Stromal cell of bone marrow (primary cell): ENCODE data around the gene SNX25.
"Not testable (repeated sequence)": the region's sequence is repeated elsewhere in the genome, so short reads cannot be mapped to it uniquely, and the experiment has no call there.

Experiments
- DNase-seq: peaks from one replicate; pipeline ENCODE4 v3.0.0-alpha.2; 2012; ENCODE audit warnings: low read depth

Gene SNX25

DNA sequence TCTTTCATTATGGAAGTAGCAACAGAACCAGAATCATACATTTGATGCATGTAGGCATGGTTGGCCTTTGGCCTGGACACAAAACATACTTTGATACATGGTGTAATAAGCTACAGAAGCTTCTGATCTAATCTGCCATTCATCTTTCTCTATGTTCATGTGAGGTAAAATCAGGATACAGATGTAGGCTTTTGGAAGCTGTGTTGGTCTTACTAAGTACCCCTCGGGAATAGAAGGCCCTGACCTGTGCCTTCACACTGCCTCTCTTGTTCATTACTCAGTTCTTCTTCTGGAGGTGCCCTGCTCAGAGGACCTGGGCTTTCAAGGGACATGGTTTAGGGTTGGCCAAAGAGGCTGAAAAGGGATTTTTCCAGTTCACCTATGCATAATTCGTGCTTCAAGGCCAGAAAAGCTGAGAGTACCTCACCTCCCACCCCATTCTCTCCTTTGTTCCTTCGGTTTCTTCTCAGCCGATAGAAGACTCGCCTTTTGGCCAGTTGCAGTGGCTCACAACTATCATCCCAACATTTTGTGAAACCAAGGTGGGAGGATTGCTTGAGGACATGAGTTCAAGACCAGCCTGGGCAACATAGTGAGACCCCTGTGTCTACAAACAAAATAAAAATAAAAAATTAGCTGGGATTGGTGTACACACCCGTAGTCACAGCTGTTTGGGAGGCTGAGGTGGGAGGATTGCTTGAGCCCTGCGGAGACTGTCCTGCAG is 25.9 kb downstream of the SNX25 start:
- no peak for DNase-seq

DNA sequence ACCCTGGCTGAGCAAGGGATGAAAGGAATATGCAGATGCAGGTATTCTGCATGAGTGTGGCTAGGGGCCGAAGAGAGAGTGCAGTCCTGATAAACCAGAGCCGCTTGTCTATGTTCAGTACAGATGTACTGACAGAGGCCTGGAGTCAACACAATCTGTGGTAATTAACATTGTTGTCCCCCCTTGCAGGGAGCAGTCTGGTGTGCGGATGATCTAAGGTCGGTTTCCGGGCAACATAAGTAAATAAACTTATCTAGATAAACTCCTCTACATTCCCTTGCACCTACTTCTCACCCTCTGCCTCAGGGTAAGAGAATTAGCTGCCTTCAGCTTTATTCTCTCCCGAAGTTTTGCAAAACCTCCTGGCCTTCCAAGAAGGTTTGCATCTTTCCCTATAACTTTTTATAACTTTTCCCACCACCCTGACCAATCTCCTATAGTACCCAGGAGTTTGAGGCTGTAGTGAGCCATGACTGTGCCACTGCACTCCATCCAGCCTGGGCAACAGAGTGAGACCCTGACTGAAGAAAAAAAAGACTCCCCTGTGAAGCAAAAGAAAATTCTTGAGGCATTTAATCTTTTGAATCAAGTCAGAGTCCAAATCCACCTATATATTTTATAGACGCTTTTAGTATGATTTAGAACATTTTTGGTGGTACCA is 26.6 kb downstream of the SNX25 start:
- no peak for DNase-seq

DNA sequence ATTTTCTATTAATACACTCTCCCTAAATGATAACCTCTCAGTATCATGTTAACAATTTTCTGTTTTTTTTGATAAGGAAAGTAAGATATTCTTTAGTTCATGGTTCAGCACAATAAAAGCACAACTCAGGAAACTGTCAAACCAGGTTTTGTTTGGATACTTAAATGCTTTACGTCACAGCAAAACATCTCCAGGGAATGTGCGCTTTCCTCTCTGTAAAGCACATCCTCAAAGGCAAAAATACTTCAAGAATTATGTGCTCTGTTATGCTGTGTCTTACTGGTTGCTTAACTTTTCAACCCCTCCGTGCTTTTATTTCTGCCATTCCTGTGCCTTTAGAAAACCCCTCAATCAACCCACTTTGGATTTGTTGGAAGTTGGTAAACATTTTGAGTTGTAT is 27.8 kb downstream of the SNX25 start:
- no peak for DNase-seq

DNA sequence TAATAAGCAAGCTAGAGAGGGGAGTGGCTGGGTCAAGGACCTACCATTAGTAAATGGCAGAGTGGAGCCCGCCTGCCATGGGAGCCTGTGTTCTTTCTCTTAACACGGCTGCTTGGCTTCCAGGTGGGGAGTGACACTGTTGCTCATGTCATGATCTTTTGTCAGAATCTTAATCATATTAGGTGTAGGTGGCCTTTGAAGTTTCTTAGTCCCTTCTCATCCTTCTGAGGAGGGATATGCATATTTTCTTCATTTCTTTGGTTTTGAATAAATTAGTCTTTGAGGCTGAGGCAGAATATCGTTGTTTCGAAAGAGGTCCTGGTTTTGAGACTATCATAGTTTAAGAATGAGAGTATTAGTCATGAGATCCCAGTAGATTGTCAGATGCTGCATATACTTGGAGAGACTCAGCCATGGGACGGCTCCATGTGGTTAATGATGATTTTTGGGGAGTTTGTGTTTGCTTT is 28.9 kb downstream of the SNX25 start:
- DNase-seq, result peak; percentile 78

DNA sequence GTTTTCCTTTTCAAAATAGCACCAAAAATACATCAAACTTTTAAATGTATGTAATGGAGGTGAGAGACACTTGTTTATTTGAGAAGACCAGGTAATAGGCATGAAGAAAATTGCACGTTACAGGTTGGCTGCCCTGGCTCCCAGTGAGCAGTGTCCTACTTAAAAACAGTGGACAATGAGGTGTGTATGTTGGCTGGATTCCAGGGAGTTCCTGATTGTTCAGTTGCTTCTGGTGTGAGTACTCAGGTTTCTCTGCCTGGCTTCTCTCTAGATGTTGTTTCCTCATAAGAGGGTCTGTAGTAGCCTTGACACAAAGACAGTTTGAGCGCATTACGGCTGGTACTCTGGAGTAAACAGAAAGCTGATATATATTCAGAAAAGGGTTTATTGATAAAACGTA is 29.4 kb downstream of the SNX25 start:
- no peak for DNase-seq

DNA sequence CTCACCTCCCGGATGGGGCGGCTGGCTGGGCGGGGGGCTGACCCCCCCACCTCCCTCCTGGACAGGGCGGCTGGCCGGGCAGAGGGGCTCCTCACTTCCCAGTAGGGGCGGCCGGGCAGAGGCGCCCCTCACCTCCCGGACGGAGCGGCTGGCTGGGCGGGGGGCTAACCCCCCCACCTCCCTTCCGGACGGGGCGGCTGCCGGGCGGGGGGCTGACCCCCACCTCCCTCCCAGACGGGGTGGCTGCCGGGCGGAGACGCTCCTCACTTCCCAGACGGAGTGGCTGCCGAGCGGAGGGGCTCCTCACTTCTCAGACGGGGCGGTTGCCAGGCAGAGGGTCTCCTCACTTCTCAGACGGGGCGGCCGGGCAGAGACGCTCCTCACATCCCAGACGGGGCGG is 31.1 kb downstream of the SNX25 start:
- not testable (repeated sequence) for DNase-seq

DNA sequence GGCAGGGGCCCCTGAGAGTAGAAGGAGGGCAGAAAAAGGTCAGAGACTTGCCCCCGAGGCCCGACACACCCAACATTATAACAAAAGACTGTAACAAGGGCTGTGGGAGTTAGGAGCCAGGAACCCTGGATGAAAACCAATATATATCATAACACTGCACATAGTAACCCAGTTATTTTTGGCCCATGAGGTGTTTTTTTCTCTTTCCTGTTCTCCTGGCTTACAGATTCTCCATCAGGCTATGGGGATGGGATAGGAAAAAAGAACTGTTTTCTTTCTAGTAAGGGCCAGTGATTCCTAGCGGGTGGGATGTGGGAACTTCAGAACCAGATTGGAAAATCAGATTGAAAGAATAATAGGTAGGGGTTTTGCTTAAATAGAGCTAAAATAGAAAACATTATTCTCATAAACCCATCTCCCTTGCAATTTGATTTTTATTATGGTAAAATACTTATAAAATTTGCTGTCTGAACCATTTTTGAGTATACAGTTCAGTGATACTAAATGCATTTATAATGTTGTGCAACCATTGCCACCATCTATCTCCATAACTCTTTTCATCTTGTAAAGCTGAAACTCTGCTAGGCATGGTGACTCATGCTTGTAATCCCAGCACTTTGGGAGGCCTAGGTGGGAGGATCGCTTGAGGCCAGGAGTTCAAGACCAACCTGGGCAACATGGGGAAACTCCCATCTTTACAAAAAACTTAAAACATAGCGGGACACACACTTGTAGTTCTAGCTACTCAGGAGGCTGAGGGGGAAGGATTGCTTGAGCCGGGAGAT is 33.5 kb downstream of the SNX25 start:
- DNase-seq, result no peak

DNA sequence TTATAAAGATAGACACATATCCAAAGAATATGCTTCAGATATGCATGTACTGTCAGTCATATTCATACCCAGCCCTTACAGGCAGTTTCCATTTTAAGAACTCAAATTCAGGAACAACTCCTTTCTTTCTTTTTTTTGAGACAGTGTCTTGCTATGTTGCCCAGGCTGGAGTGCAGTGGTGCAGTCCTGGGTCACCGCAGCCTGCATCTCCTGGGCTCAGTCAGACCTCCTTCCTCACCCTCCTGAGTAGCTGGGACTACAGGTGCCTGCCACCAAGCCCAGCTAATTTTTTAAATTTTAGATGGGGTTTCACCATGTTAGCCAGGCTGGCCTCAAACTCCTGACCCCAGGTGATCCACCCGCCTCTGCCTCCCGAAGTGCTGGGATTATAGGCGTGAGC is 34.5 kb downstream of the SNX25 start:
- no peak for DNase-seq

DNA sequence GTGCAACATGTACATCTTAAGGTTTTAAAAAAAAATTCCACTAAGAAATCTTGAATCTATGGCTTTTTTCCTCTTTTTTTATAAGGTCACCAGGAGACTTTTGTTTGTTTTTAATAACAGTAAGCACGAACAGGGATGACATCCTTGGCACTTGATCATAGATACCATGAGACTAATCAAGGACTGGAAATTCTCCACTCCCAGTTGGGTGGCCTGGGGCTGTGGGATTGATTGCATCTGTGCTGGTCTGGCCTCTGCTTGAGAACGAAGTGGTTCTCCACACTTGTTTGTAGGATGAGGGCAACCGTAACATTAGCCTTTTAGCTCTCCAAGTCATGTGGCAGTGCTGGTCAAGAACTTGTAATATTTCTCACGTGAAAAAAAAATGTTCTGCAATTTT is 35.4 kb downstream of the SNX25 start:
- DNase-seq, result no peak

DNA sequence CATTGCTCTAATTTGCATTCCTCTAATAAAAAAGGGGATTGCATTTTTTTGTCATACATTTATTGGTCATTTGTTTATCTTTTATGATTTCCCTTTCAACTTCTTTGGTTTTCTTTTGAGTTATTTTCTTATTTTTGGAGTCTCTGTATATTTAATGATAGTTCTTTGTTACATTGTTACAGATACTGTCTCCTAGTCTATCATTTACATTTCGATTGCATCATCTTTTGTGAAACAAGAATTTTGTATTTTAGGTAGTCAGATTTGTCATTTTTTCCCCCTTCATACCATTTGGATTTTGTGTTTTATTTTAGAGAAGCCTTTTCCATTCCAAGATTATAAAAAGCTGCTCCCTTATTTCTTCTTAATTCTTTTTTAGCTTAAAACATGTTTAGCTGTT is 37.1 kb downstream of the SNX25 start:
- no peak for DNase-seq

DNA sequence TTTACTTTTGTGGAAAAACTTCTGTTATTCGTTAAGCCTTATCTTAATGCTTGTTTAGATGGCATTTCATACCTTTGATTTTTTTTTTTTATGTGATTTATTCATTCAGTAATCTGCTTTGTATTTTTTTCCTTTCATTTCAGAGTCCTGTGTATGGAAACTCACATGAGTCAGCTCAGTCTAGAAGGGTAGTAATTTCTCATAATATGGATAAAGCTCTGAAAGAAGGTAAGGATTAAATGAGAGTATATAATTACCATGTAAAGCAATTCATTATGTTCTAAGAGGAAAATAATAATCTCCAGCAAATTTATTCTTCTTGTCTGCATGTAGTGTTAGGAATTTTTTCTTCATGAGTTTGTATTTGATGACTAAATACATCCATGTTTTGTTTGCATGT is 37.8 kb downstream of the SNX25 start:
- no peak for DNase-seq

DNA sequence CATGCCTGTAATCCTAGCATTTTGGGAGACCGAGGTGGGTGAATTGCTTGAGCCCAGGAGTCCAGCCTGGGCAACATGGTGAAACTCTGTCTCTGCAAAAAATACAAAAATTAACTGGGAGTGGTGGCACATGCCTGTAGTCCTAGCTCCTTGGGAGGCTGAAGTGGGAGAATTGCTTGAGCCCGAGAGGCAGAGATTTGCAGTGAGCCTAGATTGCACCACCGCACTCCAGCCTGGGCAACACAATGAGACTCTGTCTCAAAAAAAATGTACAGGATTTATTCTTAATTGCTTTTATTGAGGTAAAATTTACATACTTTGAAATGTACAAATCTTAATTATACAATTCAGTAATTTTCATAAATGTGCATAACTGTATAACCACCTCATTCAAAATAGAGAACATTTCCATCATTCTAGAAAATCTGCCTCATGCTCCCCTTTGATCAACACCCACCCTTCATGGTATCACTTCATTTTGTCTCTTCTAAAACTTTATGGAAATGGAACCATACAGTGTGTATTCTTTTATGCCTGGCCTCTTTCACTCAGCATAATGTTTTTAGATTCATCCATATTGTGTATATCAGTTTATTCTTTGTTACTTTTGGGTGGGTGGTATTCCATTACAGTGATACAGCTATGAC is 39.1 kb downstream of the SNX25 start:
- no peak for DNase-seq

DNA sequence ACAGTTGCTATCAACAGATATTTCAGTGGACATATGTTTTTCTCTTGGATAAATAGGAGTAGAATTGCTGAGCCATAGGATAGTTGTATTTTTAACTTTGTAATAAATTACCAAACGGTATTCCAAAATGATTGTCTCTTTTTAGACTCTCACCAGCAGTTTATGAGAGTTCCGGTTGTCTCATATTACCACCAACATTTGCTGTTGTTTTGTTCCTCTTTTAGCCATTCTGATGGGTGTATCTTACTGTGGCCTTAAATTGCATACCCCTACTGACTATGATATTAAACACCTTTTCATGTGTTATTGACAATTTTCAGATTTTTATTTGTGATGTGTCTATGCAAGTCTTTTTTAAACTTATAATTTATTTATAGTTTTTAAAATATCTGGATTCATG is 39.7 kb downstream of the SNX25 start:
- DNase-seq, result no peak

DNA sequence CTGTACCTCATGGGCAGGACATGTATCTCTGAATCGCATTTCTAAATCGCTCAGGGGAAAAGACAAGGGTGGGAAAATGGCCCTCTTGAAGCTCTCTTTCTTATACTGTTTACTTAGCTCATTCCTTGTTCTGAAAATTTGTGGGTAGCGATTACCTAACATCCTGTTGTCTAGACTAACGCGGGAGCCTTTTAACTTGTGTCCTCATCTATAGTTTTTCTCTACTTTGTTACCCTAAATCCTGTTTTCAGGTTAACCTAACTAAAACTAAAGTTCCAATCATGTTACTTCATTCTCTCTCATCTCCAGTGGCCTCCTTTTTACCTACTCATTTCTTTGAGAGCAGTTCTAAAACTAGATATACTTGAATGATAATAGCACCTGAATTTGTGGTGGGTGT is 45.0 kb downstream of the SNX25 start:
- no peak for DNase-seq

DNA sequence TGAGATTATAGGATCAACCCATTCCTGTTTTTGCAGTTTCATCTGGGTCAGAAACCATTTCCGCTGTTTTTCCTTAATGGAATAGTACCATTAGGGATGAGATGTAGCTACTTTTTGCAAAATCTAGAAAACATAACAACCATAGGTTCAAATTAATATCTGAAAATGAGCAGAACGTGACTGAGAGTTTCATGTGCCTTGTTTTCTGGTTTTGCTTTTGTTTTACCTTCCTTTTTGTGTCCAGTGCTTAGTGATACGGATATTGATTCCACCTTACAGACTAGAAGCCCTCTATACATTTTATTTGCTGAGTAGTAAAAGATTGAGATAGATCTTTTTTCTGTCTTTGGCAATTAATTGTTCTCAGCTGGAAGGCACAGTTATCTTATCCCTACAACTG is 46.5 kb downstream of the SNX25 start:
- DNase-seq, result no peak

DNA sequence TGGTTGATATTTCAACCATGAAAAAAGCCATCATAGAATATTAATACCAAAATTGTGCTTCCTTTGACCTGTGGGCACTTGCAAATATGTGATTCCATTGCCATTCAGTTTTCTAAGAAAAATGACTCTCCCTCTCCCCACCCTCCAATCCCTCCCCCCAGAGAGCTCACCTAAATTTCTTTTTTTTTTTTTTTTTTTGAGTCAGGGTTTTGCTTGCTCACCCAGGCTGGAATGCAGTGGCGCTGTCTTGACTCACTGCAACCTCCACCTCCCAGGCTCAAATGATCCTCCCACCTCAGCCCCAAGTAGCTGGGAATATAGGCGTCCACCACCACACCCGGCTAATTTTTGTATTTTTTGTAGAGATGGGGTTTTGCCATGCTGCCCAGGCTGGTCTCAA is 47.0 kb downstream of the SNX25 start:
- no peak for DNase-seq

DNA sequence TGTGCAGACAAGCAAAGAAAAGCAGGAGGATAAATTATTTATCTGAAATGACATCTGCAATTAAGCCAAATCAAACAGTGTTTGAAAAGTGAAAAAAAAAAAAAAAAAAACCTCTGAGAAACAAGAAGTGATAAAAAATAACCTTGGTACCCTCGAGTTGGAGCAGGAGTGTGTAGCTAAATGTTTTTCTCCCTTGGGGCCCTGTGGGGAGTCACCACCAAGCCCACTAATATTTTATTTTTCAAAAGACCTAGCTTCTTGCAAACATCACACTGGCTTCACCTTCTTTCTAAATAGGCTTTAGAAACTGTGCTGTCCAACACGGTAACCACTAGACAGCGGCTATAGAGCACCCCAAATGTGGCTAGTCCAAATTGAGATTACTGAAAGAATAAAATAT is 47.7 kb downstream of the SNX25 start:
- no peak for DNase-seq

DNA sequence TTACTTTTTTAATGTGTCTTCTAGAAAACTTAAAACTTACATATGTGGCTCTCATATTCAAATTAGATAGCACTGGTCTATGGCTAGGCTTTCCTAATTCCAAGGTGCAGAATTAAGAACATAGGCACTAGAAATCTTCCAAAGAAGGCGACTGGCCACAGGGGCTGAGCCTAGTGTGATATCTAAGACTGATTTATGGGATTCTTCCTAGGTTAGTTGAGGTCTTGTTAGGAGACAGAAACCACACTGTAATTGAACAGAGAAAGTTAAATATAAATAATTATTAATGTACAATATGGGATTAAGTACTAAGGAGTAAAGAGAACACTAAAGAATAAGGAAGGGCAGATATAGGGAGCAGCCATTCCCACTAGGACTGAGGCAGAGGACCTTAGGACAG is 48.3 kb downstream of the SNX25 start:
- DNase-seq, result no peak

DNA sequence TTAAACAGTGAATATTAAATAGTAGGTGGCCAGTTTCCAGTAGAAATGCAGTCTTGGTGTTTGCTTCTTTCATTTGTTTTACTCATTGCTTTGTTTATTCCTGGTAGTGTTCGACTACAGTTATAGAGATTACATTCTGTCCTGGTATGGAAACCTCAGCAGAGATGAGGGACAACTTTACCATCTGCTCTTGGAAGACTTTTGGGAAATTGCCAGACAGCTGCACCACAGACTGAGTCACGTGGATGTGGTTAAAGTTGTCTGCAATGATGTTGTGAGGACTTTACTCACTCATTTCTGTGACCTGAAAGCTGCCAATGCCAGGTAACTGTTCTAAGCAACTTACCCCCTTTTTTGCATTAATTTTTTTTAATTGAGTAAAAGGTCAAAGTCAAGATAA is 49.3 kb downstream of the SNX25 start:
- not testable (repeated sequence) for DNase-seq

DNA sequence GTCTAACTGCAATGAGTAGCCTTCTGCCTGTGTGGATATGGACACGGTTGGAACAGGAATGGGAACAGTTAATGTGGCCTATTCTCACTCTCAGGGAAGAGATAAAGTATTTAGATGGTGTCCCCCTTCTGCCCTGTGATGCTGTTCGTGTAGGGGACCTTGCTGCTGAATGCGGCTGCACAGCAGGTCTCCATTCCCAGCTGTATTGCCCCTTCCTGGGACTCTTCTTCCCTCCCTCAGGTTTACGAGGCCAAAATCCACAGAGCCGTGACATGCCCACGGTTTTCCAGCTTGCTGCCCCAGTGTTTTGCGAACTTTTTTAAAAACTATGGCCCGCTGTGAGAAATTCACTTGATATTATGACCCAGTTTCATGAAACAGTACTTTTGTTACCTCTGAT is 50.3 kb downstream of the SNX25 start:
- DNase-seq, result no peak

DNA sequence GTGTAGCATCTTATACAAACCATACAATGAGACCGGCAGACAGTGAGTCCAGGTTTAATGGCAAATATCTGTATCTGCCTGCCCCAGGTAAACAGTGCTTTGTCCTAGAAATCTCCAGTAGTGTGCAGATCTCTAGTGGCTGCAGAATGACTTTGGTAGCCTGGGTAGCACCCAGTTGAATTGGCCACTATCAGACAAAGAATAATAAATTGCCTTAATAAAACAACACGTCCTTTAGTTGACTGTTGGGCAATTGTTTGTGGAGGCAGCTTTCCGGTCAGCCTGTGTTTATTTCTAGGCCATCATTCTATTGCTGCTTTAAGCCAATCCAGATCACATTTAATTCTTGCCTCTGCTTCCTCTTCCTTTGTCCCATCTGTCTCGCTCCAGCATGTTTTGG is 52.5 kb downstream of the SNX25 start:
- DNase-seq, result no peak

DNA sequence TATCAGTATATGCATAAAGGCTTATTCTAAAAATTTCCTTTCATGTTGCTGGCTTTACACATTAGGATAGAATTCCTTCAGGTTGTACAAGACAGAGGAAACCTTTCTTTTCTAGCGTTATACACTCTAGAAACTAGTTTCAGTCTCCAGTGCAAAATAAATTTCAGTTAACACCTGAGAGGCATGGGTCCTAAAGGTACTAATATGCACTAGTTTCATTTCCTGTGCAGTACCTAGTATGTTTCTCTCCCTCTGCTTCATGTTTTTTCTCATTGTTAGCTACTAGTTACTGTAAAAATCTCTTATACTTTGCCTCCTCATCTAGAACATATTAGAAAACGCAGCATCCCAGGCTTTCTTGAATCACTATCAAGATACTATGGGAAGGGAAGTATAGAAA is 54.0 kb downstream of the SNX25 start:
- no peak for DNase-seq

DNA sequence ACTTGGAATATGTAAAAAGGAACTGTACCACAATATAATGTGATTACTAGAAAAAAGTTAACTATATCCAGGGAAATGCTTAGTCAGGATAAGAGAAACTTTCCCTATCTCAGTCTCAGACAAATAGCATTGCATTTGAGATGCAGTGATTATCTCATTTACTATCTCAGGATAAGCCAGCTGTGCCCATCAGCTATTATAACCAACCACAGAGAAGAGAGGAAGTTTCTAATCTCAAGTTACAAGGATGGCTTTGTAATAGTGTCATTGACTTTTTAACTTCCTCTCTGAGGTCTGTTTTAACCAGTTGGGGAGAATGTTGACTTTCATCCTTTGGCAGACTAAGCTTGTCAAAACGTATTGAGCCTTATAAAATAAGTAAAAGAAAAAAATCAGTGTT is 56.5 kb downstream of the SNX25 start:
- DNase-seq, result no peak
